Measurements from ENCODE around the gene GATAD2A.

- TF ChIP-seq, protein P1, sequence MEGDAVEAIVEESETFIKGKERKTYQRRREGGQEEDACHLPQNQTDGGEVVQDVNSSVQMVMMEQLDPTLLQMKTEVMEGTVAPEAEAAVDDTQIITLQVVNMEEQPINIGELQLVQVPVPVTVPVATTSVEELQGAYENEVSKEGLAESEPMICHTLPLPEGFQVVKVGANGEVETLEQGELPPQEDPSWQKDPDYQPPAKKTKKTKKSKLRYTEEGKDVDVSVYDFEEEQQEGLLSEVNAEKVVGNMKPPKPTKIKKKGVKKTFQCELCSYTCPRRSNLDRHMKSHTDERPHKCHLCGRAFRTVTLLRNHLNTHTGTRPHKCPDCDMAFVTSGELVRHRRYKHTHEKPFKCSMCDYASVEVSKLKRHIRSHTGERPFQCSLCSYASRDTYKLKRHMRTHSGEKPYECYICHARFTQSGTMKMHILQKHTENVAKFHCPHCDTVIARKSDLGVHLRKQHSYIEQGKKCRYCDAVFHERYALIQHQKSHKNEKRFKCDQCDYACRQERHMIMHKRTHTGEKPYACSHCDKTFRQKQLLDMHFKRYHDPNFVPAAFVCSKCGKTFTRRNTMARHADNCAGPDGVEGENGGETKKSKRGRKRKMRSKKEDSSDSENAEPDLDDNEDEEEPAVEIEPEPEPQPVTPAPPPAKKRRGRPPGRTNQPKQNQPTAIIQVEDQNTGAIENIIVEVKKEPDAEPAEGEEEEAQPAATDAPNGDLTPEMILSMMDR (conservative IDR thresholded peaks at IDR 0.05; ENCODE audit: low read length): no peak
- no peak for TF ChIP-seq EZH2phosphoT487 (IDR thresholded peaks at IDR 0.05; ENCODE audit: borderline replicate concordance)
Observed at GRCh38 chr19:19407633-19407930, 2.1 kb downstream of the GATAD2A start.

Measured in Loucy (cell line).